Activated CD8-positive, alpha-beta memory T cell treated with anti-CD3 and anti-CD28 coated beads for 36 hours (primary cell): Measurements from ENCODE around the gene FHIP1A. TPM values are rescaled to one million over a fixed set of nuclear protein-coding genes. Genes with fewer than 3 reads are reported as not detected.

Experiments
- CTCF ChIA-PET: fragments of 350-600 bp; sonication (Branson Sonifier 250); formaldehyde crosslinking; loops from one replicate; lab custom pipeline; 2021; ENCODE audit warnings: antibody characterized with exemption; lab: Charles Lee
- POLR2A ChIA-PET: fragments of 350-600 bp; sonication (Branson Sonifier 250); formaldehyde crosslinking; loops from one replicate; lab custom pipeline; 2021; ENCODE audit warnings: antibody characterized with exemption; lab: Charles Lee
- total RNA-seq, 2 experiments: library from RNA; stranded (reverse); gene quantifications; one replicate each; pipeline ENCODE4 v1.2.3, GENCODE V29; 2021

Gene FHIP1A
- total RNA-seq, 2 experiments from 2014 or later, result not detected

- CTCF ChIA-PET, result no interaction called here
- POLR2A ChIA-PET, result no interaction called here
These were observed 30.3 kb downstream of the FHIP1A start for GRCh38 chr4:151439320-151439719.

GRCh38 chr4:151442002-151442401 is 33.0 kb downstream of the FHIP1A start:
- ChIA-PET CTCF (no interaction called here), POLR2A (no interaction called here)

- CTCF ChIA-PET, result no interaction called here
- POLR2A ChIA-PET, result interaction anchor here (0.5 kb wide), 1 partner anchor 229 kb away, joined by 3 read pairs; no protein-coding TSS in a partner anchor
These were observed 34.3 kb downstream of the FHIP1A start for GRCh38 chr4:151443247-151443646.

DNA sequence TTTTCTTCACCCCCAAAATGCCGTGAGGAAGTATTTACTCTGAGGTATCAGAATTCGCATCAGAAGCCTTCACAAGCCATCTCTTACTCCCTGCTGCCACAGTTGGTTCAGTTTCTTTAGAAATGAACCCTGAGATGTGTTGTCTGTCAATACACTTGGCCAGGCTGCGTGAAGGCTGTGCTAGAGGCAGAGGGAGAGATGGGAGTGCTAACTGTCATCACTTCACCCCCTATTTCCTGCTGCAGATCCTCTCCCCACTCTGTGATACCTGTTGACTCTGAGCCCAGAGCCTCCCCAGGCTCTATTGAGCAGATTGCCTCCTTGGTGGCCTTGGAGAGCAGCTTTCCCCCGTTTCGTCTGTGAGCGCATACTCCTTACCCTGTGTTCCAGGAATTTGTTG is 34.8 kb downstream of the FHIP1A start:
- POLR2A ChIA-PET, result no interaction called here
- CTCF ChIA-PET, result no interaction called here

GRCh38 chr4:151446208-151446607 is 37.2 kb downstream of the FHIP1A start:
- POLR2A ChIA-PET, result no interaction called here
- CTCF ChIA-PET, result no interaction called here

DNA sequence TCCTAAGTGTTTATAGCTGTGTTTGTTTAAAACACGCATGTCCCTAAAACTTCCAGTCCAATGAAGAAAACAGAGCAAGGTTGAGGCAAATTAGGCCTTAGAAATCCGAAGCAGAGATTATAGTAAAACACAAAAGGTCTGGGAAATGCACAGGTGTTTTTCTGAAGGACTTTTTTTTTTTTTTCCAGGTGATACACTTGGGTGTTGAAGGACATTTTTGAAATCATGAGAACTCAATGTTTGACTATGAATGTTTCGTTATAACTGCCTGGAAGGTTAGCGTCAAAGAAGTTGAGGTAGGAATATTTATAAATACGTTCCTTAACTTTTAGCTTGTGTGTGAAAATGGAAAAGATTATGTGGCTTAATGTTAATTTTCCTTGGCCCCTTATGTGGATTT is 45.5 kb downstream of the FHIP1A start:
- ChIA-PET CTCF (interaction anchor here (0.7 kb wide), 1 partner anchor 181 kb away, joined by 3 read pairs; no protein-coding TSS in a partner anchor), POLR2A (no interaction called here)

DNA sequence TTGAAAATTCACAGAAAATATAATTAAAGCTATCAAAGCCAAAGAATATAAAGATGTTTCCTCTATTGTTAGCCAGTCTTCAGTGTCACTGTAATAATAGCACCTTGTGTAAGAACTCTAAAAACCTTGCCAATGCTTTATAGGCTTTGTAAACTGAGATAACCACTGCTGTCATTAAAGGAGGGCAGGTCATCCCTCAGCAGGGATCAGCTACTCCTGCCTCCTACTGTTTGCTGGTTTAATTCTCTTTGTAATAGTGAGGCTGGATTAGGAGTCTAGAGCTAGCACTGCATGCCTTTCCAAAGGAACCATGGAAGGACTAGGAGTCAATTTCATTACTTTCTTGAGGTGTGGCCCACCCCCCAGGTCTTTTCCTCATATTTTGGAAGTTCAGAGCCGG is 46.2 kb downstream of the FHIP1A start:
- CTCF ChIA-PET, result interaction anchor here (0.7 kb wide), 1 partner anchor 181 kb away, joined by 3 read pairs; no protein-coding TSS in a partner anchor
- POLR2A ChIA-PET, result no interaction called here

GRCh38 chr4:151458148-151458547 is 49.2 kb downstream of the FHIP1A start:
- CTCF ChIA-PET, result no interaction called here

More at GRCh38 chr4:151458148-151458547, 49.2 kb downstream of the FHIP1A start:
- POLR2A ChIA-PET, result no interaction called here

Other genes with a start within 250 kb of the FHIP1A start
- not detected for gene PRSS48, start 132.0 kb upstream of the FHIP1A start, total RNA-seq
- not detected for gene SH3D19, start 83.6 kb upstream of the FHIP1A start, total RNA-seq